RWPE2 (cell line): Measurements from ENCODE around the gene CDK8.

Source experiments
- ATAC-seq: fragments of 200-7000 bp; cut with Tn5 transposase; 3 replicates; pipeline ENCODE4 v1.9.1; 2021; ENCODE audit warnings: low read depth
- DNase-seq: peaks from one replicate; pipeline ENCODE4 v3.0.0-alpha.2; 2020; ENCODE audit warnings: low spot score
- H3K27ac ChIP-seq: fragments of 450-650 bp; 2 replicates; pipeline ENCODE4 v1.5.1; 2017; ENCODE audit warnings: mild to moderate bottlenecking; ENCODE audit not compliant: poor library complexity, severe bottlenecking
- H3K27me3 ChIP-seq: fragments of 250-450 bp; sonication (Bioruptor Pico); 2 replicates; pipeline ENCODE4 v1.5.1; 2021; ENCODE audit warnings: mild to moderate bottlenecking, moderate library complexity; ENCODE audit not compliant: insufficient read depth, poor library complexity, severe bottlenecking
- H3K36me3 ChIP-seq: fragments of 250-450 bp; sonication (Bioruptor Pico); 2 replicates; pipeline ENCODE4 v1.5.1; 2020; ENCODE audit warnings: low read depth, mild to moderate bottlenecking, moderate library complexity
- H3K4me1 ChIP-seq: fragments of 250-450 bp; sonication (Bioruptor Pico); 2 replicates; pipeline ENCODE4 v1.5.1; 2021; ENCODE audit warnings: mild to moderate bottlenecking, moderate library complexity; ENCODE audit not compliant: insufficient read depth, poor library complexity, severe bottlenecking
- H3K4me3 ChIP-seq: fragments of 250-450 bp; sonication (Bioruptor Pico); 2 replicates; pipeline ENCODE4 v1.5.1; 2021; ENCODE audit warnings: mild to moderate bottlenecking, moderate library complexity; ENCODE audit not compliant: severe bottlenecking
- H3K9me3 ChIP-seq: fragments of 250-450 bp; sonication (Bioruptor Pico); 2 replicates; pipeline ENCODE4 v1.5.1; 2021; ENCODE audit warnings: mild to moderate bottlenecking, moderate library complexity; ENCODE audit not compliant: severe bottlenecking
- TF ChIP-seq, protein P1 (sequence below): fragments of 450-650 bp; IDR thresholded peaks from one replicate; pipeline ENCODE4 v1.5.1; 2017; ENCODE audit warnings: mild to moderate bottlenecking, moderate library complexity; ENCODE audit not compliant: poor library complexity, severe bottlenecking

Gene CDK8

DNA sequence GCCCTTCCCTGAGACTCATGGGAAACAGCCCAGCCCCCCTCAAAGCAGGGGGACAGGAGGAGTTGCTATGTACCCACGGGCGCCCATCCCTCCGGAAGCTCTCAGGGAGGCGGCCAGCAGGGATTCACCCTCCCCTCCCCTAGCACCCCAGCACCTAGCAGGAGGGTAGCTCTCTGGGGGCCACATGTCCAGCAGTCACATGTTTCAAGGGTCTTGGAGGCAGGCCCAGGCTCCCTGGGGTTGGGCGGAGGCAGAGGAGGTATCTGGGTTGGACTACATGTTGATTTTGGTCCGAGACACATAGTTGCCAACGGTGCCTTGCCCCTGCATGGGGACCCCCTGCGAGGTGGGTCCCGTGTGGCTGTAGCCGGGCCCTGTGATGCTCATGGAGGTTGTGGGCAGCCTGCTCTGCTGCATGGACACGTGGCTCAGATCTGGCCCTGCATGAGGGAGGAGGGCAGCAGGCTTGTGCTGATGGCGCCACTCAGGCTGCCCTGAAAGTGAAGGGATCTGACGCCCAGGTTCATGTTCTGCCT is 24.8 kb upstream of the CDK8 start:
- H3K27ac ChIP-seq = no peak overlapping the region
- H3K9me3 ChIP-seq = no peaks in the 10 kb centered on the region
- H3K4me3 ChIP-seq = no peak overlapping the region
- H3K27me3 ChIP-seq = no peaks in the 10 kb centered on the region
- no peak for DNase-seq
- TF ChIP-seq, protein P1, sequence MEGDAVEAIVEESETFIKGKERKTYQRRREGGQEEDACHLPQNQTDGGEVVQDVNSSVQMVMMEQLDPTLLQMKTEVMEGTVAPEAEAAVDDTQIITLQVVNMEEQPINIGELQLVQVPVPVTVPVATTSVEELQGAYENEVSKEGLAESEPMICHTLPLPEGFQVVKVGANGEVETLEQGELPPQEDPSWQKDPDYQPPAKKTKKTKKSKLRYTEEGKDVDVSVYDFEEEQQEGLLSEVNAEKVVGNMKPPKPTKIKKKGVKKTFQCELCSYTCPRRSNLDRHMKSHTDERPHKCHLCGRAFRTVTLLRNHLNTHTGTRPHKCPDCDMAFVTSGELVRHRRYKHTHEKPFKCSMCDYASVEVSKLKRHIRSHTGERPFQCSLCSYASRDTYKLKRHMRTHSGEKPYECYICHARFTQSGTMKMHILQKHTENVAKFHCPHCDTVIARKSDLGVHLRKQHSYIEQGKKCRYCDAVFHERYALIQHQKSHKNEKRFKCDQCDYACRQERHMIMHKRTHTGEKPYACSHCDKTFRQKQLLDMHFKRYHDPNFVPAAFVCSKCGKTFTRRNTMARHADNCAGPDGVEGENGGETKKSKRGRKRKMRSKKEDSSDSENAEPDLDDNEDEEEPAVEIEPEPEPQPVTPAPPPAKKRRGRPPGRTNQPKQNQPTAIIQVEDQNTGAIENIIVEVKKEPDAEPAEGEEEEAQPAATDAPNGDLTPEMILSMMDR = no peak
- no peaks in the 10 kb centered on the region for H3K4me1 ChIP-seq
- H3K36me3 ChIP-seq = no peaks in the 10 kb centered on the region
- no peak for ATAC-seq

- no peak for ATAC-seq
- H3K4me1 ChIP-seq = no peaks in the 10 kb centered on the region
- TF ChIP-seq, protein P1 = no peak
- no peaks in the 10 kb centered on the region for H3K9me3 ChIP-seq
- no peaks in the 10 kb centered on the region for H3K36me3 ChIP-seq
- no peaks in the 10 kb centered on the region for H3K27me3 ChIP-seq
- no peak overlapping the region for H3K27ac ChIP-seq
- no peak for DNase-seq
- no peak overlapping the region for H3K4me3 ChIP-seq
Observed at GRCh38 chr13:26230703-26231102, 23.2 kb upstream of the CDK8 start.

GRCh38 chr13:26236296-26236695 is 17.6 kb upstream of the CDK8 start:
- TF ChIP-seq, protein P1 = no peak
- Histone ChIP-seq H3K36me3 (no peaks in the 10 kb centered on the region), H3K4me3 (no peak overlapping the region), H3K9me3 (no peaks in the 10 kb centered on the region), H3K4me1 (no peaks in the 10 kb centered on the region), H3K27ac (no peak overlapping the region), H3K27me3 (no peaks in the 10 kb centered on the region)
- DNase-seq (no peak), ATAC-seq (no peak)

- TF ChIP-seq, protein P1 = no peak
- no peak overlapping the region for H3K27ac ChIP-seq
- H3K9me3 ChIP-seq = no peaks in the 10 kb centered on the region
- ATAC-seq (no peak), DNase-seq (no peak)
- H3K27me3 ChIP-seq = no peaks in the 10 kb centered on the region
- H3K4me1 ChIP-seq = no peaks in the 10 kb centered on the region
- no peaks in the 10 kb centered on the region for H3K36me3 ChIP-seq
- no peak overlapping the region for H3K4me3 ChIP-seq
Observed at GRCh38 chr13:26246154-26246553, 7.8 kb upstream of the CDK8 start.

- ATAC-seq (no peak), DNase-seq (no peak)
- no peaks in the 10 kb centered on the region for H3K27me3 ChIP-seq
Observed at GRCh38 chr13:26247011-26247410, 6.9 kb upstream of the CDK8 start.

More at GRCh38 chr13:26247011-26247410, 6.9 kb upstream of the CDK8 start:
- TF ChIP-seq, protein P1 = no peak
- Histone ChIP-seq H3K9me3 (no peaks in the 10 kb centered on the region), H3K4me3 (no peak overlapping the region), H3K36me3 (no peaks in the 10 kb centered on the region), H3K4me1 (no peaks in the 10 kb centered on the region), H3K27ac (no peak overlapping the region)
